ENCODE results near the gene PROB1.
"Not testable (repeated sequence)": the region's sequence is repeated elsewhere in the genome, so short reads cannot be mapped to it uniquely, and the experiment has no call there.

PROB1 gene

DNA sequence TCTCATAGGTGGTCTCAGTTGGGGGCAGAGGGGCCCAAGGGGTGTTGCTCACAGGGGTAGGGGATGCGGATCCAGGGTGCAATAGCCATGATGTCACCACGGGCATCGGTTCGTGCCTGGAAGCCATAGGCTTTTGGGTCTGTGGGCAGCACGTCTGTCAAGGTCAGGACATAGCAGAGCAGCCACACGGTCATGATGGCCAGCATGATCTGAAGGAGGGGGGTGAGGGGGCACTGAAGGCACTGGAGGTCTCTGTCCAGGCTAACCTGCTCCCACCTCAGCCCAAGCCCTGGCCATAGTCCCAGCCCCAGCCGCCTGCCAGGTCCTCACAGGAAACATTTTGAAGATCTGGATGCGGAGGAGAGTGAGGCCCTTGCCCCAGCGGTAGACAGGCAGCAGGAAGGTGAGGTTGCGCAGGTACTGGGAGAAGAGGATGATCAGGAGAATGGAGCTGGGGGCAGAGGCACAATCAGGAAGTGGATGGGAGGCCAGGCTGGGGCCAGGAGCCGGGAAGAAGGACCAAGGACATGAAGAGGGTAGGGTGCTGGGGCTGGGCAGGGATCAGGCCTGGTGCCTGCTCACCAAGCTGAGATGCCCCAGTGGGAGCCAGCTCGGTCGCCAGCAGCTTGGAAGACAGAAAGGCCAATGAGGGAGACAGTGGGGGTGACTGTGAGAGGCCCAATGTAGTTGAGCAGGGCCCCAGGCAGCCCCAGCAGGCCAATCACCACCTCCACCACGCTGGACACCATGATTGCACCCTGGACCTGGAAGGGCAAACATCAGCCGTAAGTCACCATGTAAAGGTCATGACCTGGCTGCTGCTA, 15.1 kb downstream of the PROB1 start:
- DNase-seq (ENCODE audit: low read depth in 2 of 2) = no peak

DNA sequence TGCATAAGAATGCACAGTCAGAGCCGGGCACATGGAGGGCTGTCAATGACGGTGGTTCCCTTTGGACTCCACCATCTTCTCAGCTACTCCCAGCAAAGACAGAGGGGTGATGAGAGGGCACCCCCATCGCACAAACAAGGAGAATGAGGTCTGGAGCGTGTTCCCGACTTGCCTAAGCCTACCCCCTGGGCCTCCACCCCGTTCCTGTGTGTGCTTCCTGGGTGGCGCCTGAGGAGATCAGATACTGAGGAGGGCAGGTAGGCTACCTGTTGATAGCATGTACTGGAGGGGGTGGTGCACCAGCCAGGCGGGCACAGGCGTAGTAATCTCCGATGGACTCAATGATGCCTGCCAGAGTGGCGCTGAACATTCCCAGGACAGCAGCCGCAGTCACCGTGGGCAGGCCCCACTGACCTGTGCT, 16.0 kb downstream of the PROB1 start:
- DNase-seq (ENCODE audit: low read depth in 2 of 2) = no peak

DNA sequence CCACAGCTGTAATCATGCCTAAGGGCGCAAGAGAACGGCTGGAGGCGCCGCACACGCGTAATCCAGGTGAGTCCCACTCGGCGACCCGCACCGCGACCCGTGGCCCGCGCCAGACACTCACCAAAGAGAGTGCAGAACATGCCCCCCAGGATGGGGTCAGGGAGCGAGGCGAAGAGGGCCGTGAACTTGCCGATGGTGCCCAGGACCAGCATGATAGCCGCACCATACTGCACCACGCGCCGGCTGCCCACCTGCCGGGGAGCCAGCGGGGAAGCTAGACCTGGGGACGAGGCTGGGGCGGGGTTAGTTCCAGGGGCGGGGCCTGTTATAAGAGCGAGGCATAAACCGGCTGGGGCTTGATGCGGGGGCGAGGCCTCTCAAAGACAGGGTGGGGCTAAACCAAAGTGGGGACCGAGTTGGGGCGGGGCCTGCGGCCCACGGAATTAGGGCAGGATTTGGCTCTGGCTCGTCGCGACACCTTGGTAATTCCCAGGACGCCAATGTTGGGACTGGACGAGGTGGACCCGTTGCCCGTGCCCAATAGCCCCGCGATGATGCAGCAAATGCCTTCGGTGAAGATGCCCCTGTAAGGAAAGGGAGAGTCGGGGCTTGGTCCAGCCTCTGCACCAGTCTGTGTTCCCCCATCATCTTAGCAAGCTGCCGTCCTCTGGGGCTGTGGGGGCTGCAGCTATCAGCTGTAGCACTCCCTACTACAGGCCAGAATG, 16.6 kb downstream of the PROB1 start:
- no peak for DNase-seq (ENCODE audit: low read depth in 2 of 2)

DNA sequence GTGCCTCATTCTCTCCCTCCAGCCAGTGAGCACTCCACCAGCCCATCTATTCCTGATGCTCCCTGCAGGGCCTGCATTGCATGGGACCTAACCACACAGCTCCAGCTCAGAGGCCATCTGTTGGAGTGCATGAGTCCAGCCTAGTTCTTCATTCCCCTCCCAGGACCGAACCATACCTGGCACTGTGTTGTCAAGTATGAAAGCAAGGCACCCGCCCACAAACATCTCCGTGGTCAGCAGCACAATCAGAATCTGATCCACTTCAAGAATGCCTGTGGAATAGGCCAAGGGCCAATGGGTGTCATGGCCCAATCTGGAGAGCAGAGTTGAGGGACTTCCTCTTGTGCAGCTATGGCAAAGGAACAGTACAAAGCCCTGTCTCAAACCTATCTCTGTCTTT, 17.7 kb downstream of the PROB1 start:
- no peak for DNase-seq (ENCODE audit: low read depth in 2 of 2)

DNA sequence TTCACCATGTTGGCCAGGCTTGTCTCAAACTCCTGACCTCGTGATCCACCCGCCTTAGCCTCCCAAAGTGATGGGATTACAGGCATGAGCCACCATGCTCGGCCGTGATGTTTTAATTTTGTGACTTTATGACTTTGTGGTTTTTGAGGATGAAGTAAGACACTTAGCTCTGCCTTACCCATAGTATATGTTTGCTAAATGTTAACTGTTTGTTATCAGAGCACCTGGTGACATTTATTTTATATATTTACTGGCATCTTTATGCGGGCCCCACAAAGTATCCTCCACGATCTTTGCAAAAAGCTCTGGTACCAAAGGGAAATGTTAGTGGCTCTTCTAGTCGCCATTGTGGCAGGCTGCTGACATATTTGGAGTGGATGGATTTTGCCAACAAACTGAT, 18.5 kb downstream of the PROB1 start:
- no peak for DNase-seq (ENCODE audit: low read depth in 2 of 2)

GRCh38 chr5:139374909-139375308, 20.0 kb downstream of the PROB1 start:
- no peak for DNase-seq (ENCODE audit: low read depth in 2 of 2)

DNA sequence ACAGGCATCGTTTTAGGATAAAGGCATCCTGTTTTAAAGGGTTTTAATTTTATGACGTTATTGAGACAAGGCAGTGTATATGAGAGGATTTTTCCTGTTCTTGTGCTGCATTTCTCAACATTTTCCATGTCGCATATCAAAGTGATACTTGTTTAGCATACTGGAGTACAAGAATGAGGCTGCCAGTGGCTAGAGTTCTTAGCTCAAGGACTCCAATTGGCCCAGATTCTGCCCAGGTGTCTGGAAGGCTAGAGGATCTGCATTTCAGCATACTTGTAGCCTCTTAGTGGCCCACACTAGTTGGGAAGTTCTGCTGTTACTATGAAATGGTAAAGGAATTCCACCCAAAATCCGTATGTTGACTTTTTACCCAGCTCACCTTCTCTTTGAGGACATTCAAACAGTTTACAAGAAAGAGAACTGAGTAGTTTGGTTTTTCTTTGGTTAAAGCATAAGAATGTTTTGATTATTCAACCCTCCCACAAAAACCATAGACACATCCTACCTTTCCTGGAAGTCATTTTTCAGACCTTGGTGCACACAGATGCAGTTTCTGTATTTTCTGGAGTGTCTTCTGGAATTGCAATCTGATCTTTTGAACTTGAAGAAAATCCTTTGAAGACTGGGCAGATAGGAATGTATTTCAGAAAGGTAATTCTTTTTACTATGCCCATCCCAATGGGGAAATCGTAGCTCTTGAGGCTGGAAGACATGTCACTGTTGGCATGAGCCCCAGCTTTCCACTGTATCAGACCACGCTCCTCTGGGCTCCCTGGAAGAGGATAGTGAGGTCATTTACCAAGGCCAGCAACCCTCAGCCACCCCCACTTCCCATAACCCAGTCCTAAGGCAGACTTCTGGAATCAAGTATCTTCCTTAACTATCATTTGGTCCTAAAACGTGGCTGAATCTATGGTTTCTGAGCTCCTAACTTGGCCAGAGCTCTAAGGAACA, 23.1 kb downstream of the PROB1 start:
- DNase-seq (ENCODE audit: low read depth in 2 of 2) = no peak

DNA sequence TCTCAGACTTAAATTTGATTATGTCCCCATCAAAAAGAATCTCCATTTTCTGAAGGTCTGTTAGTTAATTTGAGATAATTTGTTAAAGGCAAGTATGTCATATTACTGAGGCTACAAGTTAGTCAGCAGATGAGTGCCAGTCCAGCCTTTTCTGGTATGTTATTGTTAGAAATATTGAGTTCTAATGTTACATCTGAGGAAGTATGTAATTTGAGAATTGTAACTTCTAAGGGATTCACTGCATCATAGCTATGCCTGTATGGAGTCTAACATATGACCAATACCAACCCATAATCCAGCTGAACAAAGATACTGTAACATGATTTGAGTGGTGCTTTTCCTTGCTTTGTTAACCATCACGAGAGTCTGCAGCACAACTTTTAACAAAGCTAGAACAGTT, 25.7 kb downstream of the PROB1 start:
- no peak for DNase-seq (ENCODE audit: low read depth in 2 of 2)

DNA sequence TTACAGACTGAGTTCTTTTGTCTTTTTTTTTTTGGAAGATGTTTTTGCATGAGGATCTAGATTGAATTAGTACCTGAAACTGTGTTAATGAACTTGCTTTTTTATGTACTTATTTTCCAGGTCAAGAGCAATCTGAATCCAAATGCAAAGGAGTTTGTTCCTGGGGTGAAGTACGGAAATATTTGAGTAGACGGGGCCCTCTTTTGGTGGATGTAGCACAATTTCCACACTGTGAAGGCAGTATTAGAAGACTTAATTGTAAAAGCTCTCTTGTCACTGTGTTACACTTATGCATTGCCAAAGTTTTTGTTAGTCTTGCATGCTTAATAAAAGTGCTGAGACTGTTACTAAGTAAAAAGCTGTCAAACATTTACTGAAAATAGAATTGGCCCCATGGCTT, 26.3 kb downstream of the PROB1 start:
- DNase-seq (ENCODE audit: low read depth in 2 of 2) = no peak

GRCh38 chr5:139364466-139364865, 30.4 kb downstream of the PROB1 start:
- DNase-seq (ENCODE audit: low read depth in 2 of 2) = no peak

GRCh38 chr5:139363937-139364336, 31.0 kb downstream of the PROB1 start:
- no peak for DNase-seq (ENCODE audit: low read depth in 2 of 2)

DNA sequence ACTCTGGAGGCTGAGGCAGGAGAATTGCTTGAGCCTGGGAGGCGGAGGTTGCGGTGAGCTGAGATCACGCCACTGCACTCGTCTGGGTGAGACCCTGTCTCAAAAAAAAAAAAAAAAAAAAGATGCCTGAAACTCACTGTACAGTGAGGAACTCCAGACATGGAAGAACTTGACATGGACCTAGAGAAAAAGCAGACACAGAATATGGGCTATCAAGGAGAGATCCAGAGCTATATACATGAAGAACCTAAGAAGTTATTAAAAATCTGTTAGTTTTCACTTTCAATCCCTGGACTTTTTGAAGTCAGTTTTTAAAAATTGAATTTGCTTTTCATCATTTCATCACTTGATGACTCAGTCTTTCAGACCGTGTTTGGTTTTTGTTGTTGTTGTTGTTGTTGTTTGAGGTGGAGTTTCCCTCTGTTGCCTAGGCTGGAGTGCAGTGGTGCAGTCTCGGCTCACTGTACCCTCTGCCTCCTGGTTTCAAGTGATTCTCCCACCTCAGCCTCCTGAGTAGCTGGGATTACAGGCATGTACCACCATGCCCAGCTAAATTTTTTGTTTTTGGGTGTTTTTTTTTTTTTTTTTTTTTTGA, 33.0 kb downstream of the PROB1 start:
- DNase-seq (ENCODE audit: low read depth in 2 of 2) = no peak

DNA sequence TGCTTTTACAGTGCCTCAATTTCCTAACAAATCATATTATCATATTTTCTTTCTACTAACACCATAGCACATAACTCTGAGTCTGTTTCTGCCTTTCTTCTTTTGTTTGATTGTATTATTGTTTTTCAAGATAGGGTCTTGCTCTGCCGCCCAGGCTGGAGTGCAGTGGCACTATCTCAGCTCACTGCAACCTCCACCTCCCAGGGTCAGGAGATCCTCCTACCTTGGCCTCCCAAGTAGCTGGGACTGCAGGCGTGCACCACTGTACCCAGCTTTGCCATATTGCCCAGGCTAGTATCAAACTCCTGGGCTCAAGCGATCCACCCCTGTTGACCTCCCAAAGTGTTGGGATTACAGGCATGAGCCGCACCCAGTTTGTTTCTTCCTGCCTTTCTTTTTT, 34.5 kb downstream of the PROB1 start:
- no peak for DNase-seq (ENCODE audit: low read depth in 2 of 2)

- no peak for DNase-seq (ENCODE audit: low read depth in 2 of 2)
These were observed 36.8 kb downstream of the PROB1 start for GRCh38 chr5:139358064-139358463.

DNA sequence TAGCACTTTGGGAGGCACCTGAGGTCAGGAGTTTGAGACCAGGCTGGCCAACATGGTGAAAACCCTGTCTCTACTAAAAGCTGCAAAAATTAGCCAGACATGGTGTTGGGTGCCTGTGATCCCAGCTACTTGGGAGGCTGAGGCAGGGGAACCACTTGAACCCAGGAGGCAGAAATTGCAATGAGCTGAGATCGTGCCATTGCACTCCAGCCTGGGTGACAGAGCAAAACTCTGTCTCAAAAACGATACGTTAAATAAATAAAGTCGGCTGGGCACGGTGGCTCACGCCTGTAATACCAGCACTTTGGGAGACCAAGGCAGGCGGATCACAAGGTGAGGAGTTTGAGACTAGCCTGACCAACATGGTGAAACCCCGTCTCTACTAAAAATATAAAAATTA, 39.0 kb downstream of the PROB1 start:
- not testable (repeated sequence) for DNase-seq (ENCODE audit: low read depth in 2 of 2)

- no peak for DNase-seq (ENCODE audit: low read depth in 2 of 2)
These were observed 40.7 kb downstream of the PROB1 start for GRCh38 chr5:139354186-139354585.

- not testable (repeated sequence) for DNase-seq (ENCODE audit: low read depth in 2 of 2)
These were observed 47.0 kb downstream of the PROB1 start for GRCh38 chr5:139347863-139348262.

DNA sequence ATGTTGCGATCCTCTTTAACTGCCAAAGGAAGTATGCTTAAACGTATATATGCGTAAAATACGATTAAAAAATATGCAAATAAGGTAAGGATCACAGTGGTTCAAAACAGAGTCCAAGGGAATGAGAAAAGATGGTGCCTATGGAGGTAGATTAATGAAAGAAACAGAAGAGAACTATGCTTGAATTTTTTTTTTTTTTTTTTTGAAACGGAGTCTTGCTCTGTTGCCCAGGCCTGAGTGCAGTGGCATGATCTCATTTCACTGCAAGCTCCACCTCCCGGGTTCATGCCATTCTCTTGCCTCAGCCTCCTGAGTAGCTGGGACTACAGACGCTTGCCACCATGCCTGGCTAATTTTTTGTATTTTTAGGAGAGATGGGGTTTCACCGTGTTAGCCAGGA, 49.5 kb downstream of the PROB1 start:
- DNase-seq (ENCODE audit: low read depth in 2 of 2) = not testable (repeated sequence)

DNA sequence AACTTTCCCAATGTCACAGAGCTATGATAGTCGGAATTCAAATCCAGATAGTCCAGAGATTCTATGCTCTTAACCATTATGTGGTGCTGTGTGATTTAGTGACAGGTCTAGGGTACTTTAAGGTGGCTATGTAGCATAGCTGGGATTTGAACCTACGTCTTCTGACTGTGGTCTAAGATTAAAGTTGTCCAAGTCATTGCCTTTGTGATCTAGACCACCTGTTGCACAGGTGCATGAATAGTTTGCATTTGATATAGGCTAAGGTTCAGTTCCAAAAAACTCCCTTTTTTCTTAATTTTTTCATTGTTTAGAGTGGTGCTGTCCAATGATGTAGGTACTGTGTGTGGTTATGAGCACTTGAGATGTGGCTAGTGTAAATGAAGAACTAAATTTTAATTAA, 50.7 kb downstream of the PROB1 start:
- DNase-seq (ENCODE audit: low read depth in 2 of 2) = no peak

GRCh38 chr5:139343476-139343875, 51.4 kb downstream of the PROB1 start:
- no peak for DNase-seq (ENCODE audit: low read depth in 2 of 2)

GRCh38 chr5:139342423-139342723, 52.5 kb downstream of the PROB1 start:
- DNase-seq (ENCODE audit: low read depth in 2 of 2) = peak in 1 of 2 donors; percentile 58
